Spleen (tissue), 11 donors: ENCODE measurements around the gene COL17A1. TPM values are rescaled to one million over a fixed set of nuclear protein-coding genes. Genes with fewer than 3 reads are reported as not detected.

Experiments used
- DNase-seq: peaks from one replicate; pipeline ENCODE4 v3.0.0-alpha.2; 2020
- H3K27ac ChIP-seq, 8 donors: fragments of 200-600 bp; sonication (generic) in 7 of 8; 1 replicate in 4 of 8; 2 replicates in 4 of 8; pipeline versions ENCODE4 v1.5.0 to v1.8.0; 2016 to 2021; ENCODE audit warnings: inconsistent platforms in 4 of 8, mild to moderate bottlenecking in 4 of 8, moderate library complexity in 1 of 8
- H3K27me3 ChIP-seq, 7 donors: fragments of 200-600 bp; sonication (generic) in 6 of 7; replicated peaks in 1 of 7; 1 replicate in 4 of 7; 2 replicates in 3 of 7; pipeline versions ENCODE4 v1.5.0 to v1.8.0; 2016 to 2021; ENCODE audit warnings: inconsistent platforms in 3 of 7, mild to moderate bottlenecking in 1 of 7
- H3K36me3 ChIP-seq, 6 donors: fragments of 200-600 bp; sonication (generic) in 5 of 6; 1 replicate in 4 of 6; 2 replicates in 2 of 6; pipeline versions ENCODE4 v1.5.0 to v1.8.0; 2016 to 2021; ENCODE audit warnings: inconsistent platforms in 2 of 6
- H3K4me1 ChIP-seq, 6 donors: fragments of 200-600 bp; sonication (generic) in 5 of 6; 1 replicate in 3 of 6; 2 replicates in 3 of 6; pipeline versions ENCODE4 v1.5.0 to v1.8.0; 2016 to 2021; ENCODE audit warnings: inconsistent platforms in 3 of 6
- H3K4me3 ChIP-seq, 8 donors: fragments of 200-600 bp; sonication (generic) in 7 of 8; 1 replicate in 4 of 8; 2 replicates in 4 of 8; pipeline versions ENCODE4 v1.5.0 to v1.8.0; 2016 to 2021; ENCODE audit warnings: inconsistent platforms in 4 of 8, mild to moderate bottlenecking in 4 of 8, moderate library complexity in 2 of 8
- H3K9me3 ChIP-seq, 8 donors: fragments of 200-600 bp; sonication (generic) in 7 of 8; 1 replicate in 4 of 8; 2 replicates in 4 of 8; pipeline versions ENCODE4 v1.5.0 to v1.8.0; 2016 to 2021; ENCODE audit warnings: inconsistent platforms in 4 of 8
- POLR2A ChIP-seq, 3 donors: fragments of 450-650 bp; IDR thresholded peaks; one replicate each; pipeline ENCODE4 v1.5.1; 2017; ENCODE audit warnings: antibody characterized with exemption in 3 of 3, mild to moderate bottlenecking in 1 of 3
- POLR2AphosphoS5 ChIP-seq, 3 donors: sonication (generic); formaldehyde crosslinking; IDR thresholded peaks; one replicate each; pipeline ENCODE4 v1.5.1; 2017; ENCODE audit warnings: antibody characterized with exemption in 3 of 3
- WGBS, 5 donors: extraction: QIAGEN DNeasy Blood & Tissue Kit in 3 of 5; methylation state at CpG; one replicate each; pipeline versions ENCODE4 v1.1.5 to v1.1.7; 2013 to 2018; 5-methylcytosine and 5-hydroxymethylcytosine counted together
- intact Hi-C: fragments of 100-400 bp; cut with DNase I; formaldehyde crosslinking; loops from one replicate; pipeline ENCODE4 v1.15.0; 2023; ENCODE audit warnings: low total_unique reads
- polyA plus RNA-seq, 3 donors: library from polyadenylated mRNA; stranded (reverse); fragments of 200-250 nt; gene quantifications; one replicate each; pipeline ENCODE4 v1.2.1, GENCODE V29; 2013
- total RNA-seq, 7 donors: library from RNA; depleted of rRNA in 3 of 7; stranded (reverse); fragments of >200 nt in 3 of 7; fragmentation: NEBNext Ultra II Directional in 4 of 7; extraction: Animal tissue kit (Norgen Biotek cat#: 25700) in 4 of 7; gene quantifications; one replicate each; pipeline versions ENCODE4 v1.1.0 to v1.2.1, GENCODE V29; 2016 to 2021
- TF ChIP-seq, protein P1 (sequence below), 11 experiments: fragments of 200-600 bp in 7 of 11; fragments of 450-650 bp in 4 of 11; sonication (generic) in 4 of 11; IDR thresholded peaks in 8 of 11; conservative IDR thresholded peaks in 3 of 11; 1 replicate in 7 of 11; 2 replicates in 4 of 11; pipeline versions ENCODE4 v1.4.0 to v1.8.0; 2016 to 2021; ENCODE audit warnings: antibody characterized with exemption in 11 of 11, inconsistent platforms in 4 of 11, mild to moderate bottlenecking in 1 of 11
- donor health status: healthy with polysubstance abuse.
- donor health status: DM: no; HTN: no; CAD: no; lungs with moderate emphysema.
- donor health status: DM: no; HTN: no; CAD: no.
- donor health status: Bipolar disorder and iron deficiency.
- donor health status: healthy.
- donor health status: DM: no; HTN: no; CAD: no.
- donor health status: DM: yes; HTN: yes; CAD: no.

Gene COL17A1
- total and polyA plus RNA-seq, 10 donors: 0.50 to 5.9 (median 1.8) TPM

DNA sequence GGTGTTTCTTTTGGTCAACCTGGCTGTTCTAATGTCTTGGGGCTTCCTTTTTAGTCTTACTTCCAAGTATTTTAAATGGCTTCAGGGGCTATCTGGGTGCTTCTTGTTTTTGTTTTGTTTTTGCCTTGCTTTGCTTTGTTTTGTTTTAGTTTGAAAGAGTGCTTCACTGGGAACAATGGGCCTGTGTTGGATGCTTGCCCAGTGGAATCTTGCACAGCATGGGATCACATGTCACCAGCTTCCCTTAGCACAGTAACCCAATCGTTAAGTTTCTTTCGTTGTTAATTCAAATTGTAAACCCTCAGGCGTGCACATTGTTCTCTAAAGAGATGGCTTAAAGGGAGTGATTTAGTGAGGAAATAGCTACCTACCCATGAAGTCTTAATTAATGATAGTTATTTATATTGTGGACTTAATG lies 8.9 kb downstream of the COL17A1 start:
- peaks cover 0 to 4% (median 0%) of the 10 kb centered on the region in 6 donors for H3K4me1 ChIP-seq
- TF ChIP-seq, protein P1, sequence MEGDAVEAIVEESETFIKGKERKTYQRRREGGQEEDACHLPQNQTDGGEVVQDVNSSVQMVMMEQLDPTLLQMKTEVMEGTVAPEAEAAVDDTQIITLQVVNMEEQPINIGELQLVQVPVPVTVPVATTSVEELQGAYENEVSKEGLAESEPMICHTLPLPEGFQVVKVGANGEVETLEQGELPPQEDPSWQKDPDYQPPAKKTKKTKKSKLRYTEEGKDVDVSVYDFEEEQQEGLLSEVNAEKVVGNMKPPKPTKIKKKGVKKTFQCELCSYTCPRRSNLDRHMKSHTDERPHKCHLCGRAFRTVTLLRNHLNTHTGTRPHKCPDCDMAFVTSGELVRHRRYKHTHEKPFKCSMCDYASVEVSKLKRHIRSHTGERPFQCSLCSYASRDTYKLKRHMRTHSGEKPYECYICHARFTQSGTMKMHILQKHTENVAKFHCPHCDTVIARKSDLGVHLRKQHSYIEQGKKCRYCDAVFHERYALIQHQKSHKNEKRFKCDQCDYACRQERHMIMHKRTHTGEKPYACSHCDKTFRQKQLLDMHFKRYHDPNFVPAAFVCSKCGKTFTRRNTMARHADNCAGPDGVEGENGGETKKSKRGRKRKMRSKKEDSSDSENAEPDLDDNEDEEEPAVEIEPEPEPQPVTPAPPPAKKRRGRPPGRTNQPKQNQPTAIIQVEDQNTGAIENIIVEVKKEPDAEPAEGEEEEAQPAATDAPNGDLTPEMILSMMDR (IDR thresholded peaks at IDR 0.05 in 8 of 11, conservative IDR thresholded peaks at IDR 0.05 in 3 of 11): no peak
- TF ChIP-seq POLR2A (IDR thresholded peaks at IDR 0.05) (no peak), POLR2AphosphoS5 (IDR thresholded peaks at IDR 0.05) (no peak)
- 28 to 39% (median 34%) methylated on average over 3 of the region's 3 CpGs for WGBS, 5 donors
- H3K27ac ChIP-seq: peak overlapping the region in 2 of 8 donors; percentile 45 to 59
- no peaks in the 10 kb centered on the region for H3K9me3 ChIP-seq
- DNase-seq: no peak
- no peaks in the 10 kb centered on the region for H3K36me3 ChIP-seq
- H3K4me3 ChIP-seq: no peak overlapping the region
- H3K27me3 ChIP-seq: no peaks in the 10 kb centered on the region
- intact Hi-C loops: no loop called here

GRCh38 chr10:104074505-104074904 lies 11.2 kb downstream of the COL17A1 start:
- H3K36me3 ChIP-seq: no peaks in the 10 kb centered on the region
- no peak overlapping the region for H3K27ac ChIP-seq
- TF ChIP-seq POLR2AphosphoS5 (IDR thresholded peaks at IDR 0.05) (no peak), POLR2A (IDR thresholded peaks at IDR 0.05) (no peak)
- TF ChIP-seq, protein P1 (IDR thresholded peaks at IDR 0.05 in 8 of 11, conservative IDR thresholded peaks at IDR 0.05 in 3 of 11): no peak
- 83 to 90% (median 85%) methylated on average over 6 of the region's 6 CpGs for WGBS, 5 donors
- intact Hi-C loops: no loop called here
- H3K9me3 ChIP-seq: no peaks in the 10 kb centered on the region
- DNase-seq: no peak
- peaks cover 0 to 4% (median 0%) of the 10 kb centered on the region in 6 donors for H3K4me1 ChIP-seq
- no peak overlapping the region for H3K4me3 ChIP-seq
- H3K27me3 ChIP-seq: no peaks in the 10 kb centered on the region

DNA sequence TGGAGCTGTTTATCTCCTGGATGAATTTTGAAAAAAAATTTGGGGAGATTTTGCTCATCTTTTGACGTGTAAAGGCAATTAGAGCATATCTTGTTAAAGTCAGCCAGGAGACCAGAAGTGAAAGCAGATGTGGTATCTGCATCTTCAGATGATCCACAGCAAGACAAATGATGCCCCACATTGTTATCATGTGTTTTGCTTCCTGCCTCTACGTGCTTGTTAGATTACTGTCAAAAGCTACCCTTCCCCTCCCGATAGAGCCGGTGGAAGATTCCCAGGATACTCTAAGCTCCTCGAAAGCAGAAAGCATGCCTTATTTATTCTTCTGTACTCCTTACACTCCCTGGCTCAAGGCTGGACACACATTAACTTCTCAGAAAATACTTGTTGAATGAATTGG lies 12.9 kb downstream of the COL17A1 start:
- no peak for DNase-seq
- intact Hi-C loops: no loop called here
- no peaks in the 10 kb centered on the region for H3K36me3 ChIP-seq
- H3K4me1 ChIP-seq: peaks cover 0 to 4% (median 0%) of the 10 kb centered on the region in 6 donors
- H3K27me3 ChIP-seq: no peaks in the 10 kb centered on the region
- no peak overlapping the region for H3K27ac ChIP-seq
- TF ChIP-seq, protein P1 (IDR thresholded peaks at IDR 0.05 in 8 of 11, conservative IDR thresholded peaks at IDR 0.05 in 3 of 11): no peak
- TF ChIP-seq POLR2AphosphoS5 (IDR thresholded peaks at IDR 0.05) (no peak), POLR2A (IDR thresholded peaks at IDR 0.05) (no peak)
- no peaks in the 10 kb centered on the region for H3K9me3 ChIP-seq
- no peak overlapping the region for H3K4me3 ChIP-seq
- WGBS, 5 donors: 58 to 72% (median 69%) methylated on average over 5 of the region's 5 CpGs

GRCh38 chr10:104069613-104070012 lies 16.1 kb downstream of the COL17A1 start:
- H3K4me3 ChIP-seq: no peak overlapping the region
- H3K9me3 ChIP-seq: no peaks in the 10 kb centered on the region
- intact Hi-C loops: no loop called here
- H3K27ac ChIP-seq: no peak overlapping the region
- H3K36me3 ChIP-seq: no peaks in the 10 kb centered on the region
- no peaks in the 10 kb centered on the region for H3K4me1 ChIP-seq
- no peak for DNase-seq
- TF ChIP-seq POLR2A (IDR thresholded peaks at IDR 0.05) (no peak), POLR2AphosphoS5 (IDR thresholded peaks at IDR 0.05) (no peak)
- TF ChIP-seq, protein P1 (IDR thresholded peaks at IDR 0.05 in 8 of 11, conservative IDR thresholded peaks at IDR 0.05 in 3 of 11): no peak
- H3K27me3 ChIP-seq: no peaks in the 10 kb centered on the region
- 51 to 65% (median 59%) methylated on average over 6 of the region's 6 CpGs for WGBS, 5 donors
